ENCODE data around the gene RCC1. TPM values are rescaled to one million over a fixed set of nuclear protein-coding genes. Genes with fewer than 3 reads are reported as not detected.
"Not testable (repeated sequence)": the region's sequence is repeated elsewhere in the genome, so short reads cannot be mapped to it uniquely, and the experiment has no call there.

The RCC1 gene
- total RNA-seq, 1 donor from 2014 or later = 128 TPM

DNA sequence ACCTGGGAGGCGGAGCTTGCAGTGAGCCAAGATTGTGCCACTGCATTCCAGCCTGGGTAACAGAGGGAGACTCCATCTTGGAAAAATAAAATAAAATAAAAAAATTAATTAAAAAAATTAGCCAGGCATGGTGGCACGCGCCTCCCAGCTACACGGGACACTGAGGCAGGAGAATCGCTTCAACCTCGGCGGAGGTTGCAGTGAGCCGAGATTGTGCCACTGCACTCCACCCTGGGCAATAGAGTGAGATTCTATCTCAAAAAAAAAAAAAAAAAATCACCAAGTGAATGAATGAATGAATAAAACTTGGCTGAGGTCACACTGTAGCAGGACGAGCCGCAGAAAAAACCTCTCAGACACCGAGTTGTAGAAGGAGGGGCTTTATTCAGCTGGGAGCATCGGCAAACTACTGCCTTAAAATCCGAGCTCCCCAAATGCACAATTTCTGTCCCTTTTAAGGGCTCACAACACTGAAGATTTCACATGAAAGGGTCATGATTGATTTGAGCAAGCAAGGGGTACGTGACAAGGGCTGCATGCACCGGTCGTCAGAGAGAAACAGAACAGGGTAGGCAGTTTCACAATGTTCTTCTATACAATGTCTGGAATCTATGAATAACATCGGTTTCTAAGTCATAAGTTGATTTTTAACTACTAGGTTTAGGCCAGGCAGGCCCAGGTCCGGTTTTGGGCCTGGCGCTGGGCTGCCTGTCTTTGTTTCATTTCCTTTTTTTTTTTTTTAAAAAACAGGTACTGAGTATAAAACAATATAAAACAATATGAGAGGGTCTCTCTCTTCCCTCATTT is 80.9 kb downstream of the RCC1 start:
- H3K9me3 Mint-ChIP-seq; intact Hi-C loops (cut with micrococcal nuclease); H3K36me3 Mint-ChIP-seq (ENCODE audit: low read depth); H3K4me3 Mint-ChIP-seq (ENCODE audit: low read depth); H3K27me3 Mint-ChIP-seq (ENCODE audit: low read depth); DNase-seq (ENCODE audit: low spot score); H3K27ac Mint-ChIP-seq; H3K4me1 Mint-ChIP-seq (ENCODE audit: low read depth): not testable (repeated sequence)

Other genes with a start within 250 kb of the RCC1 start
- 7.1 and 7.9 TPM in 2 replicates for gene SESN2, start 246.5 kb upstream of the RCC1 start, total RNA-seq
- gene MED18, start 177.0 kb upstream of the RCC1 start, total RNA-seq = 18.2 and 18.5 TPM in 2 replicates
- 30.2 and 32.1 TPM in 2 replicates for gene PHACTR4, start 136.3 kb upstream of the RCC1 start, total RNA-seq
- 49.4 and 55.4 TPM in 2 replicates for gene TRNAU1AP, start 47.0 kb downstream of the RCC1 start, total RNA-seq
- 0.34 TPM in 2 replicates for gene RAB42, start 86.2 kb downstream of the RCC1 start, total RNA-seq
- gene TAF12, start 137.0 kb downstream of the RCC1 start, total RNA-seq = 30.8 and 32.0 TPM in 2 replicates
- gene RNU11, start 142.6 kb downstream of the RCC1 start, total RNA-seq = not detected in 2 replicates
- 24.8 and 26.0 TPM in 2 replicates for gene GMEB1, start 162.7 kb downstream of the RCC1 start, total RNA-seq
- gene YTHDF2, start 230.9 kb downstream of the RCC1 start, total RNA-seq = 88.2 and 98.4 TPM in 2 replicates